ENCODE measurements around the gene PLLP.

- TF ChIP-seq POLR2AphosphoS5 (IDR thresholded peaks at IDR 0.05) (no peak), CTCF (IDR thresholded peaks at IDR 0.05) (no peak), POLR2A (IDR thresholded peaks at IDR 0.05; ENCODE audit: low read depth) (no peak), EP300 (IDR thresholded peaks at IDR 0.05) (no peak)
These were observed 4.5 kb downstream of the PLLP start for GRCh38 chr16:57279780-57280638.

All from esophagus muscularis mucosa (tissue), 4 donors.